ENCODE data around the gene DLG2. TPM values are rescaled to one million over a fixed set of nuclear protein-coding genes. Genes with fewer than 3 reads are reported as not detected.

The DLG2 gene
- total RNA-seq, 4 donors from 2014 or later = 1.3 to 4.7 (median 2.4) TPM

- Histone ChIP-seq H3K4me3 (no peak overlapping the region), H3K36me3 (no peaks in the 10 kb centered on the region), H3K27ac (no peak overlapping the region), H3K4me1 (no peaks in the 10 kb centered on the region), H3K9me3 (no peaks in the 10 kb centered on the region), H3K27me3 (no peaks in the 10 kb centered on the region)
- intact Hi-C loops (cut with DNase I; ENCODE audit: low total_unique reads) (no loop called here), in situ Hi-C loops (cut with MboI; ENCODE audit: low sequenced_read_pairs in 4 of 4) (no loop called here)
- no peak for TF ChIP-seq POLR2A (IDR thresholded peaks at IDR 0.05)
- ATAC-seq (no peak), DNase-seq (no peak)
Measured at GRCh38 chr11:84812471-84812969, 814.6 kb downstream of the DLG2 start.

DNA sequence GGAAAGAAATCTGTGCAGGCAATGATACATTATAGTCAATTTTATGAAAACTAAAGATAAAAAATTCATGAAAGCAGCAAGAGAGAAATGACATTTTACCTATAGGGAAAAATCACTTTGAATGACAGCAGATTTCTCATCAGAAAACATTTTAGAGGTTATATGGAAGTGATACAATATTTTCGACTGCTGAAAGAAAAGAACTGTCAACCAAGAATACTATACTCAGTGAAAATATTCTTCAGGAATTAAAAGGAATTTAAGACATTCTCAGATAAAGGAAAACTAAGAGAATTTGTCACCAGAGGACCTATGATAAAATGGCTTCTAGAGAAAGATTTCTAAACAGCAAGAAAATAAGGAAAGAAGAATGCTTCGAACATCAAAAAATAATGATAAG, 820.8 kb downstream of the DLG2 start:
- Histone ChIP-seq H3K36me3 (no peaks in the 10 kb centered on the region), H3K27me3 (no peaks in the 10 kb centered on the region), H3K4me3 (no peak overlapping the region), H3K27ac (no peak overlapping the region), H3K9me3 (no peaks in the 10 kb centered on the region), H3K4me1 (no peaks in the 10 kb centered on the region)
- no peak for TF ChIP-seq POLR2A (IDR thresholded peaks at IDR 0.05)
- TF ChIP-seq, protein P1, sequence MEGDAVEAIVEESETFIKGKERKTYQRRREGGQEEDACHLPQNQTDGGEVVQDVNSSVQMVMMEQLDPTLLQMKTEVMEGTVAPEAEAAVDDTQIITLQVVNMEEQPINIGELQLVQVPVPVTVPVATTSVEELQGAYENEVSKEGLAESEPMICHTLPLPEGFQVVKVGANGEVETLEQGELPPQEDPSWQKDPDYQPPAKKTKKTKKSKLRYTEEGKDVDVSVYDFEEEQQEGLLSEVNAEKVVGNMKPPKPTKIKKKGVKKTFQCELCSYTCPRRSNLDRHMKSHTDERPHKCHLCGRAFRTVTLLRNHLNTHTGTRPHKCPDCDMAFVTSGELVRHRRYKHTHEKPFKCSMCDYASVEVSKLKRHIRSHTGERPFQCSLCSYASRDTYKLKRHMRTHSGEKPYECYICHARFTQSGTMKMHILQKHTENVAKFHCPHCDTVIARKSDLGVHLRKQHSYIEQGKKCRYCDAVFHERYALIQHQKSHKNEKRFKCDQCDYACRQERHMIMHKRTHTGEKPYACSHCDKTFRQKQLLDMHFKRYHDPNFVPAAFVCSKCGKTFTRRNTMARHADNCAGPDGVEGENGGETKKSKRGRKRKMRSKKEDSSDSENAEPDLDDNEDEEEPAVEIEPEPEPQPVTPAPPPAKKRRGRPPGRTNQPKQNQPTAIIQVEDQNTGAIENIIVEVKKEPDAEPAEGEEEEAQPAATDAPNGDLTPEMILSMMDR (IDR thresholded peaks at IDR 0.05 in 4 of 5, conservative IDR thresholded peaks at IDR 0.05 in 1 of 5) = no peak
- in situ Hi-C loops (cut with MboI; ENCODE audit: low sequenced_read_pairs in 4 of 4) (no loop called here), intact Hi-C loops (cut with DNase I; ENCODE audit: low total_unique reads) (no loop called here)
- DNase-seq (no peak), ATAC-seq (no peak)

- H3K4me3 ChIP-seq = no peak overlapping the region
- ATAC-seq = no peak
- no peaks in the 10 kb centered on the region for H3K27me3 ChIP-seq
- in situ Hi-C loops (cut with MboI; ENCODE audit: low sequenced_read_pairs in 4 of 4) (no loop called here), intact Hi-C loops (cut with DNase I; ENCODE audit: low total_unique reads) (no loop called here)
- no peak for TF ChIP-seq POLR2A (IDR thresholded peaks at IDR 0.05)
- H3K27ac ChIP-seq = no peak overlapping the region
- H3K4me1 ChIP-seq = no peaks in the 10 kb centered on the region
- H3K36me3 ChIP-seq = no peaks in the 10 kb centered on the region
- no peaks in the 10 kb centered on the region for H3K9me3 ChIP-seq
- DNase-seq = no peak
Measured at GRCh38 chr11:84804041-84804440, 823.1 kb downstream of the DLG2 start.

DNA sequence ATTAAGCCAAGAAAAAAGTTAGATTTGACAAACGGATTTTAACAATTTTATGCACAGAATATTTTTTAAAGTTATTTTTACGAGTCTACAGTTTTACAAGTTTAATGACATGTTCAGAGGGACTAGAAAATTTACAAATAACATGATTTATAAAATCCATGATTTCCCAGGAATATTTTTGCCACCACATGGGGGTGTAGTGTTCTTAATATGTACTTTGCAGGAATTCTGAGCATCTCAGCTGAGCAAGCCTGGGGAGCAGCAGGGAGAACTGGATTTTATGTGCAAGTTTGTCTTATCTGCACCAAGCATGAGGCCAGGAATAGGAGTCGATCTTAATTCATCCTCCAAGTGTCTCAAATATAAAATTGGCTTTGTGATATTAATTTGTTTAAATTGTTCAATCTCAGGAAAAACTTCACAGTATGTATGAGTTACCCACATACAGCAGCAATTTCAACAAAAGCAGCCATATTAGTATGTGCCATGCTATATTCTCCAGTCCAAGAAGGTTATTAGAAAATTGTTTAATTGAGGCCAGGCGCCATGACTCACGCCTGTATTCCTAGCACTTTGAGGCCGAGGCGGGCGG, 826.3 kb downstream of the DLG2 start:
- intact Hi-C loops (cut with DNase I; ENCODE audit: low total_unique reads) (no loop called here), in situ Hi-C loops (cut with MboI; ENCODE audit: low sequenced_read_pairs in 4 of 4) (no loop called here)
- ATAC-seq = no peak
- H3K9me3 ChIP-seq = no peaks in the 10 kb centered on the region
- H3K27me3 ChIP-seq = no peaks in the 10 kb centered on the region
- TF ChIP-seq, protein P1 (IDR thresholded peaks at IDR 0.05 in 4 of 5, conservative IDR thresholded peaks at IDR 0.05 in 1 of 5) = no peak
- no peak for TF ChIP-seq POLR2A (IDR thresholded peaks at IDR 0.05)
- no peak overlapping the region for H3K4me3 ChIP-seq
- no peak overlapping the region for H3K27ac ChIP-seq
- no peaks in the 10 kb centered on the region for H3K36me3 ChIP-seq
- no peak for DNase-seq
- no peaks in the 10 kb centered on the region for H3K4me1 ChIP-seq

- intact Hi-C loops (cut with DNase I; ENCODE audit: low total_unique reads) = no loop called here
- Histone ChIP-seq H3K27ac (no peak overlapping the region), H3K27me3 (no peaks in the 10 kb centered on the region), H3K4me1 (no peaks in the 10 kb centered on the region), H3K9me3 (no peaks in the 10 kb centered on the region), H3K36me3 (no peaks in the 10 kb centered on the region), H3K4me3 (no peak overlapping the region)
- TF ChIP-seq, protein P1 (IDR thresholded peaks at IDR 0.05 in 4 of 5, conservative IDR thresholded peaks at IDR 0.05 in 1 of 5) = no peak
- no peak for TF ChIP-seq POLR2A (IDR thresholded peaks at IDR 0.05)
- ATAC-seq (no peak), DNase-seq (no peak)
- in situ Hi-C loops (cut with MboI; ENCODE audit: low sequenced_read_pairs in 4 of 4) = no loop called here
Measured at GRCh38 chr11:84799112-84799511, 828.0 kb downstream of the DLG2 start.

- in situ Hi-C loops (cut with MboI; ENCODE audit: low sequenced_read_pairs in 4 of 4) = no loop called here
- DNase-seq = no peak
- H3K27me3 ChIP-seq = no peaks in the 10 kb centered on the region
Measured at GRCh38 chr11:84795698-84796097, 831.4 kb downstream of the DLG2 start.

More at GRCh38 chr11:84795698-84796097, 831.4 kb downstream of the DLG2 start:
- no peaks in the 10 kb centered on the region for H3K4me1 ChIP-seq
- intact Hi-C loops (cut with DNase I; ENCODE audit: low total_unique reads) = no loop called here
- H3K4me3 ChIP-seq = no peak overlapping the region
- no peaks in the 10 kb centered on the region for H3K9me3 ChIP-seq
- H3K27ac ChIP-seq = no peak overlapping the region
- no peak for ATAC-seq
- no peak for TF ChIP-seq POLR2A (IDR thresholded peaks at IDR 0.05)
- TF ChIP-seq, protein P1 (IDR thresholded peaks at IDR 0.05 in 4 of 5, conservative IDR thresholded peaks at IDR 0.05 in 1 of 5) = no peak
- H3K36me3 ChIP-seq = no peaks in the 10 kb centered on the region
